GM23338 (cell line): ENCODE measurements around the gene MFRP. TPM values are rescaled to one million over a fixed set of nuclear protein-coding genes. Genes with fewer than 3 reads are reported as not detected.

Source experiments
- ATAC-seq: fragments of 200-7000 bp; cut with Tn5 transposase; 3 replicates; pipeline ENCODE4 v1.9.1; 2020
- DNase-seq: peaks from one replicate; pipeline ENCODE4 v3.0.0-alpha.2; 2015; ENCODE audit warnings: low spot score
- H2AFZ ChIP-seq: fragments of 200-600 bp; sonication (generic); 2 replicates; pipeline ENCODE4 v1.8.0; 2016; ENCODE audit warnings: antibody characterized with exemption, mild to moderate bottlenecking, moderate library complexity
- H3F3A ChIP-seq: fragments of 200-600 bp; sonication (generic); replicated peaks from 2 replicates; pipeline ENCODE4 v1.8.0; 2017; ENCODE audit warnings: antibody characterized with exemption, mixed run types, low read depth
- H3K27ac ChIP-seq: fragments of 200-600 bp; sonication (generic); 2 replicates; pipeline ENCODE4 v1.6.1; 2016; ENCODE audit warnings: low read depth
- H3K27me3 ChIP-seq: fragments of 200-600 bp; sonication (generic); 2 replicates; pipeline ENCODE4 v1.8.0; 2016; ENCODE audit warnings: mild to moderate bottlenecking, mixed run types, moderate library complexity; ENCODE audit not compliant: insufficient read depth
- H3K36me3 ChIP-seq: fragments of 200-600 bp; sonication (generic); 2 replicates; pipeline ENCODE4 v1.8.0; 2016; ENCODE audit warnings: mild to moderate bottlenecking; ENCODE audit not compliant: insufficient read depth
- H3K4me1 ChIP-seq: fragments of 200-600 bp; sonication (generic); 2 replicates; pipeline ENCODE4 v1.8.0; 2016; ENCODE audit warnings: mild to moderate bottlenecking, moderate library complexity; ENCODE audit not compliant: insufficient read depth
- H3K4me2 ChIP-seq: fragments of 200-600 bp; sonication (generic); 2 replicates; pipeline ENCODE4 v1.7.1; 2017; ENCODE audit warnings: mixed run types
- H3K4me3 ChIP-seq: fragments of 200-600 bp; sonication (generic); 2 replicates; pipeline ENCODE4 v1.6.1; 2016; ENCODE audit warnings: mixed run types
- H3K79me2 ChIP-seq: fragments of 200-600 bp; sonication (generic); replicated peaks from 2 replicates; pipeline ENCODE4 v1.8.0; 2017; ENCODE audit warnings: mild to moderate bottlenecking; ENCODE audit not compliant: insufficient read depth
- H3K9me2 ChIP-seq: fragments of 200-600 bp; sonication (generic); 2 replicates; pipeline ENCODE4 v1.8.0; 2017; ENCODE audit not compliant: insufficient read depth
- H4K20me1 ChIP-seq: fragments of 200-600 bp; sonication (generic); replicated peaks from 2 replicates; pipeline ENCODE4 v1.8.0; 2017; ENCODE audit warnings: mild to moderate bottlenecking; ENCODE audit not compliant: insufficient read depth
- H3K27ac Mint-ChIP-seq: 2 replicates; pipeline ENCODE4 v1.8.0; 2020; ENCODE audit warnings: inconsistent platforms, mild to moderate bottlenecking, moderate library complexity, mixed read lengths
- H3K27me3 Mint-ChIP-seq: 3 replicates; pipeline ENCODE4 v1.8.0; 2022; ENCODE audit warnings: low read depth, mild to moderate bottlenecking, moderate library complexity, mixed read lengths, inconsistent platforms; ENCODE audit not compliant: insufficient read depth, poor library complexity
- H3K36me3 Mint-ChIP-seq: 3 replicates; pipeline ENCODE4 v1.8.0; 2021; ENCODE audit warnings: low read depth, mild to moderate bottlenecking, inconsistent platforms, moderate library complexity, mixed read lengths
- H3K4me1 Mint-ChIP-seq: 3 replicates; pipeline ENCODE4 v1.8.0; 2020; ENCODE audit warnings: mild to moderate bottlenecking, inconsistent platforms, mixed read lengths
- H3K4me3 Mint-ChIP-seq: 3 replicates; pipeline ENCODE4 v1.8.0; 2021; ENCODE audit warnings: moderate library complexity, mild to moderate bottlenecking, inconsistent platforms, mixed read lengths
- H3K9me3 Mint-ChIP-seq: 3 replicates; pipeline ENCODE4 v1.8.0; 2020; ENCODE audit warnings: moderate library complexity, mild to moderate bottlenecking, inconsistent platforms, mixed read lengths
- CREB1 ChIP-seq: fragments of 250-450 bp; sonication (Bioruptor Pico); IDR thresholded peaks from 2 replicates; pipeline ENCODE4 v1.5.0; 2020; ENCODE audit warnings: low read depth, mild to moderate bottlenecking, moderate library complexity
- ZNF114 ChIP-seq: fragments of 250-450 bp; sonication (Bioruptor Pico); IDR thresholded peaks from 2 replicates; pipeline ENCODE4 v1.5.0; 2020; ENCODE audit warnings: mild to moderate bottlenecking, moderate library complexity
- ZNF462 ChIP-seq: fragments of 250-450 bp; sonication (Bioruptor Pico); IDR thresholded peaks from 2 replicates; pipeline ENCODE4 v1.5.0; 2020; ENCODE audit warnings: mild to moderate bottlenecking, moderate library complexity
- polyA plus RNA-seq: library from polyadenylated mRNA; unstranded; fragments of >200 nt; fragmentation: Nextera tagmentation; extraction: Ambion mirVana; gene quantifications from 2 replicates; pipeline ENCODE4 v1.2.1, GENCODE V29; 2016
- total RNA-seq: library from RNA; depleted of rRNA; stranded (reverse); fragments of >200 nt; shearing (Covaris generic); gene quantifications from 2 replicates; pipeline ENCODE4 v1.2.3, GENCODE V29; 2014
- TF ChIP-seq, protein P1 (sequence below), 2 experiments: fragments of 200-600 bp in 1 of 2; sonication (generic) in 1 of 2; conservative IDR thresholded peaks; 2 replicates each; pipeline versions ENCODE4 v1.5.1 to v1.6.1; 2016 to 2017; ENCODE audit warnings: antibody characterized with exemption in 2 of 2, low read depth in 2 of 2, mild to moderate bottlenecking in 2 of 2, moderate library complexity in 1 of 2

MFRP gene
- total and polyA plus RNA-seq, 2 experiments from 2014 or later = 0.03 TPM; not detected in 1

DNA sequence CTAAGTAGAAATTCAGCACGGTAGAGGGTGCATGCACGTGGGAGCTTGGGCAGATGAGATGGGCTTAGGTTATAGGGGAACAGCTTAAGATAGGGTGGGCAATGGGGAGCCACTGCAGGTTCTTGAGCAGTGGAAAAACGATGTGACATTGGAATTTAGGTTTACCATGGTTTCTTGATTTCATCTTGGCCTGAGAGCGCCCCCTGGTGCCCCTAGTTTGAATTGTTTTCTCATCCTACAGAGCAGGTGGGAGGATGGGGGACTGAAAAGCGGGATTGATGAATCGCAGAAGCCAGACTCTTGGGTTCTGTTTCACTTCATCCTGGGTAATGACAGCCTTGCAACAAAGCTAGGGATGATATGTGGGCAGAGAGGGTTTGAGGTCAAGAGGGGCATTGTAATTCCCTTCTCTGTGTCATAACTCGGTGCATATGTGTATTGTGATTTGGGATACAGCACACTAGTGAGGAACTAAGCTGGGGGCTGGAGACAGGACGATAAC is 22.9 kb downstream of the MFRP start:
- Histone ChIP-seq H3K4me2 (0 out of 2 replicates have a peak overlapping the region, but pooled peaks have one; percentile 11), H3K9me2 (no peaks in the 10 kb centered on the region), H3K4me1 (peaks cover 28% of the 10 kb centered on the region), H3K79me2 (no peaks in the 10 kb centered on the region), H3F3A (peaks cover 11% of the 10 kb centered on the region; the same call in 1 of the 2 replicates), H3K27ac (no peak overlapping the region), H3K4me3 (no peak overlapping the region), H2AFZ (peak overlapping the region; percentile 79), H4K20me1 (no peaks in the 10 kb centered on the region), H3K36me3 (no peaks in the 10 kb centered on the region), H3K27me3 (0 out of 2 replicates have a peak, but pooled peaks cover 6% of the 10 kb centered on the region)
- H3K36me3 Mint-ChIP-seq = no peaks in the 10 kb centered on the region
- DNase-seq (peak; percentile 95), ATAC-seq (peak; percentile 2; the same call in 2 of the 3 replicates)
- peaks cover 20% of the 10 kb centered on the region for H3K27me3 Mint-ChIP-seq
- no peaks in the 10 kb centered on the region for H3K9me3 Mint-ChIP-seq
- H3K4me3 Mint-ChIP-seq = no peak overlapping the region; the same call in 2 of the 3 replicates
- no peak overlapping the region for H3K27ac Mint-ChIP-seq
- H3K4me1 Mint-ChIP-seq = peaks cover 25% of the 10 kb centered on the region
- TF ChIP-seq ZNF114 (CRISPR knock-in tag) (no peak), ZNF462 (CRISPR knock-in tag) (no peak), CREB1 (CRISPR knock-in tag) (peak; percentile 49; the same call in 1 of the 2 replicates)
- TF ChIP-seq, protein P1, sequence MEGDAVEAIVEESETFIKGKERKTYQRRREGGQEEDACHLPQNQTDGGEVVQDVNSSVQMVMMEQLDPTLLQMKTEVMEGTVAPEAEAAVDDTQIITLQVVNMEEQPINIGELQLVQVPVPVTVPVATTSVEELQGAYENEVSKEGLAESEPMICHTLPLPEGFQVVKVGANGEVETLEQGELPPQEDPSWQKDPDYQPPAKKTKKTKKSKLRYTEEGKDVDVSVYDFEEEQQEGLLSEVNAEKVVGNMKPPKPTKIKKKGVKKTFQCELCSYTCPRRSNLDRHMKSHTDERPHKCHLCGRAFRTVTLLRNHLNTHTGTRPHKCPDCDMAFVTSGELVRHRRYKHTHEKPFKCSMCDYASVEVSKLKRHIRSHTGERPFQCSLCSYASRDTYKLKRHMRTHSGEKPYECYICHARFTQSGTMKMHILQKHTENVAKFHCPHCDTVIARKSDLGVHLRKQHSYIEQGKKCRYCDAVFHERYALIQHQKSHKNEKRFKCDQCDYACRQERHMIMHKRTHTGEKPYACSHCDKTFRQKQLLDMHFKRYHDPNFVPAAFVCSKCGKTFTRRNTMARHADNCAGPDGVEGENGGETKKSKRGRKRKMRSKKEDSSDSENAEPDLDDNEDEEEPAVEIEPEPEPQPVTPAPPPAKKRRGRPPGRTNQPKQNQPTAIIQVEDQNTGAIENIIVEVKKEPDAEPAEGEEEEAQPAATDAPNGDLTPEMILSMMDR (conservative IDR thresholded peaks at IDR 0.05; ENCODE audit: low read depth in 2 of 2) = peak; percentile 88 to 92
